NCI-H510A (cell line): ENCODE data around the gene TMEM186.
"Not testable (repeated sequence)": the region's sequence is repeated elsewhere in the genome, so short reads cannot be mapped to it uniquely, and the experiment has no call there.

Experiments used
- DNase-seq: peaks from one replicate; lab custom pipeline; 2025; lab: John Stamatoyannopoulos, UW

TMEM186 gene

DNA sequence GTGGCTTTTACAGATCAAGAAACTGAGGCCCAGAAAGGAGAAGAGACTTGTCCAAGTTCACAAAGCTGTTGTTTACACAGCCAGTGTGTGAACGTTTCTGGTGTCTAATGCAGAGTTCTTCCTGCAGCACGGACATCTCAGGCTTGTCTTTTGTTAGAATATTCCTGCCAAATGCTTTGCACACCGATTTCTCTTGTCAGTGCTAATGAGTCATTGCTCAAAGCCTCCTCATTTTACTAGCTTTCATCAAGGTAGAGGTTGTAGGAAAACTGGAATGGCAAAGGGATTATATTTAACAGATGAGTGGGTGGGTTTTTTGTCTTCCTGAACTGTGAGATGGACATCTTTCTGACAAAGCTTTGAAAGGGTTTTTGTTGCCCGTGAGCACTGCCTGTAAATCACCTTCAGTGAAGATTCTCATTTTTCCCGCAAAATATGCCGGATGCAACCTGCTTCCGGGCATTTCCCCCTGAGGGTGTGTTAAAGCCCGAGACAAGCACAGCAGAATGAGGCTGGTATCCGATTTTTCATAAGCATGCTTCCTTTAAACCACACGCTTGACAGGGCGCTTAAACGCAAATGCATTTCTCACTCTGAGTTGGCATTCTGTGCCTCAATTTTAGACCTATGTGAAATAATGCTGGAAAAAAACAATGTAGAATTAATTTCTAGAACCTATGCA lies 14.9 kb upstream of the TMEM186 start:
- DNase-seq, result no peak

DNA sequence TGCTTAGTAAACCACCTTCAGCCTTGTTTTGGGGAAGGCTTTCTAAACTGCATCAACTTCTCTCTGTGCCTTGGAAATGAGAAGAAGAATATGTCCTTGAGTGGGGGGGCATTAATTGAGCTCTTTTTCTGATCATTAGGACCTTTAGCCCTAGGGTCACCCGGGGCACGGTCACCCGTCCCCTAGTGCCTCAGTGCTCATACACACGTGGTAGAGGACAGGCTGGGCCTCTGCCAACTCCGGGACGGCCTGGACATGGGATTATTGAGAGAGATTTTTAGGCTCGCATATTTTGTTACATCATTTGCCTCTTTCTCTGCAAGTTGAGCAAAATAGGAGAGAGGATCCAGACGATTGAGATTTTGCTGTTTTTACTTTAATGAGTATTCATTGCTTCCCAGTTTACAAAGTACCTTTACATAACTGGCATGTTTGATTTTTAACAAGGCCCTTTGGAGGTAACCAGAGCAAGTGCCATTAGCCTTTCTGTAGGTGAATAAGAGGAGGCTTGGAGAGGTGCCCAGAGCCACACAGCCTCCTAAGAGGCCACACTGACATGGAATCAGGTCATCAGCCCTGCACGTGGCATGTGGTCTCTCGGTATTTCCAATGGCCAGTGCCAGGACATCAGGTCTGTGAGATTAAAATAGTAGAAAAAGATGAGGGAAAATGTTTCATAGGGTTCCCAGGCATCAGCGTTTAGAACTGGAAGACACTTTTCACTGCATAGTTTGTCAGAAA lies 11.3 kb upstream of the TMEM186 start:
- DNase-seq, result no peak

DNA sequence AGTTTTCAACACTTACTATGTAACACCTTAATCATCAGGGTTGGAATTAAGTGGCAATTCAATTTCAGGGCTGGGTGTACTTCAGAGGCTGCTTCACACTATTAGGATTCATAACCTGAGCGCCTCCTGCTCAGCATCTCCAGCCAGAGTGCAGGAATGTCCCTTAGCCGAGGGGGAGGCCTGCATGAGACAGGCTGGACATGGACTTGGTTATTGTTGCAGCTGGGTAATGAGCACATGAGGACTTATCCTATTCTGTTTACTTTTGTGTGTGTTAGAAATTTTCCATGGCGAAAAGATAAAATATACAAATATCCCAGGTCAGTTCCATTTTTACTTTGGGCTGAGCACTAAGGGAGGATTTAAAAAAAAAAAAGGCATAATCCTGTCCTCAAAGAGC lies 10.6 kb upstream of the TMEM186 start:
- no peak for DNase-seq

DNA sequence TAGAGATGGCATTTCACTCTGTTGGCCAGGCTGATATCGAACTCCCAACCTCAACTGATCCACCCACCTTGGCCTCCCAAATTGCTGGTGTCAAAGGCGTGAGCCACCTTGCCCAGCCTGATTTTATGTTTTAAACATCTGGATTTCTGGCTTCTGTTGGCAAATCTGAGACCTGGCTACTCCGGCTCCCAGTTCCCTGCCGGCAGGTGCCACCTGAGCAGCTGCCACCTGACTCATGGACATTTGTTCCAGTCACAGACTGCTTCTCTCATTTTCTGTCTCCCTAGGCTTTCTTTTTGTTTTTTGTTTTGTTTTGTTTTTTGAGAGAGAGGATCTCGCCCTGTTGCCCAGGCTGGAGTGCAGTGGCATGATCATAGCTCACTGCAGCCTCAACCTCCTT lies 9.8 kb upstream of the TMEM186 start:
- no peak for DNase-seq

DNA sequence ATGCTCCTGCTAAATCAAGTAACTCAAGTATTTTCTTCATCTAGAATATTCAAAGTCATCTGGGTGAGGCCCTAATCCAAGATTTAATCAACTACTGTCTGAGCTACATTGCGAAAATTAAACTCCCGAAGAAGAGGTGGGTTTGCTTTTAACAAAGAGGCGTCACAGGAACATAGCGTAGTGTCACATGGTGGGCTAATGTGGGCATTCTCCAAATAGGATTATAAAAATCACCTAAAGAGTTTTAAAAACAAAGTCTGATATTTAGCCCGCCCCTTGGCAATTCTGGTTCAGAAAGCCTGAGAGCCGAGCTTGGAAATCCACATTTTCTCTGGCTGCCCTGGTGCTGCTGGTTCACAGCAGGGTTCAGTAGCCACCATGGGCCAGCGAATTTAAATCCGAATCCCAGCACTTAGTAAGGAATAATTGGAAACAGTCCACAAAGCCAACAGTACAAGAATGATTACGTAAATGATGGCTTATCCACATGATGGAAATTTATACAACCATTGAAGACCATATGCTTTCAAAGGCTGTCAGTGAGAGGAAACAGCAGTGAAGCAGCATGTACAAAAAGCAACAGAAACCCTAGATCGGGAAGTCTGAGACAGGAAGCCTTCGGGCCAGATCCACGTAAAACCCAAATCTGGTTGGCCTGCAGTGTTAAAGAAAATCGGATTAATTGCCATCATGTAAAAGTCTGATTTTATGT lies 9.0 kb upstream of the TMEM186 start:
- DNase-seq, result no peak

DNA sequence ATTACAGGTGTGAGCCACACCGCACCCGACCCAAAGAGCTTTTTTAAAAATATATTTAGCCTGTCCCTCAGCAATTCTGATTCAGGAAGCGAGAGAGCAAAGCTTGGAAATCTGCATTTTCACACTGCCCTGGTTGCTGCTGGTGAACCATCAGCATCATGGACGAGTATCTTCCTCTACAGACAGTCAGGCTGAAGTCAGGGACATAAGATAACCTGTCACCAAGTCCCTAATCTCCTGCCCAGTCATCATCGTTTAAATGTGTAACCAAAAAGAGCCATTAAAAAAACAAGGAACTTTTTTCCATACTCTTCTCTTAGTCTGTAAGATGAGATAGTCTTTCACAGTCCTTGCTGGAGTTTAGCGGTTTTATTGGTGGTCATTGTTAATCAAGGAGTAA lies 6.9 kb upstream of the TMEM186 start:
- no peak for DNase-seq

DNA sequence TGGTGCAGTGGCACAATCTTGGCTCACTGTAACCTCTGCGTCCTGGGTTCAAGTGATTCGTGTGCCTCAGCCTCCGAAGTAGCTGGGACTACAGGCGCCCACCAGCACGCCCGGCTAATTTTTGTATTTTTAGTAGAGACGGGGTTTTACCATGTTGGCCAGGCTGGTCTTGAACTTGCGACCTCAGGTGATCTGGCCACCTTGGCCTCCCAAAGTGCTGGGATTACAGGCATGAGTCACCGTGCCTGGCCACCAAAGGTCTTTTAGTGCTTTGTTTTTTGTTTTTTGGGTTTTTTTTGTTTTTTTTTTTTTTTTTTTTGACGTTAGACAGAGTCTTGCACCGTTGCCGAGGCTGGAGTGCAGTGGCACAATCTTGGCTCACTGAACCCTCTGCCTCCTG lies 6.3 kb upstream of the TMEM186 start:
- DNase-seq, result not testable (repeated sequence)

DNA sequence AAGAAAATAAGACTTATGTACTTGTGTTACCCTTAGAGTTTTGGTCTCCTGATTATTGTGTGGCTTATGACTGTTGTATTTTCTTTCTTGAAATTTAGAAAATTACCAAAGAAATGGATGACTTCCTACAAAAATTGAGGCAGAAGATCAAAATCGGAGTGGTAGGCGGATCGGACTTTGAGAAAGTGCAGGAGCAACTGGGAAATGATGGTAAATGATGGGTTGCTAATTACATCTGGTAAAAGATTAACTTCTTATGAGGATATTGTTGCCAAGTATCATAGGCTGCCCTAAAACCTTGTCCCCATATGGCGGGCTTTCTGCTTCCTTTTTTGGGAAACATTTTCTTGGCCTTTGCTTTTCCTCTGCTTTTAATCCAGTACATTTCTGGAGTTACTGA lies 4.3 kb upstream of the TMEM186 start:
- DNase-seq, result no peak

DNA sequence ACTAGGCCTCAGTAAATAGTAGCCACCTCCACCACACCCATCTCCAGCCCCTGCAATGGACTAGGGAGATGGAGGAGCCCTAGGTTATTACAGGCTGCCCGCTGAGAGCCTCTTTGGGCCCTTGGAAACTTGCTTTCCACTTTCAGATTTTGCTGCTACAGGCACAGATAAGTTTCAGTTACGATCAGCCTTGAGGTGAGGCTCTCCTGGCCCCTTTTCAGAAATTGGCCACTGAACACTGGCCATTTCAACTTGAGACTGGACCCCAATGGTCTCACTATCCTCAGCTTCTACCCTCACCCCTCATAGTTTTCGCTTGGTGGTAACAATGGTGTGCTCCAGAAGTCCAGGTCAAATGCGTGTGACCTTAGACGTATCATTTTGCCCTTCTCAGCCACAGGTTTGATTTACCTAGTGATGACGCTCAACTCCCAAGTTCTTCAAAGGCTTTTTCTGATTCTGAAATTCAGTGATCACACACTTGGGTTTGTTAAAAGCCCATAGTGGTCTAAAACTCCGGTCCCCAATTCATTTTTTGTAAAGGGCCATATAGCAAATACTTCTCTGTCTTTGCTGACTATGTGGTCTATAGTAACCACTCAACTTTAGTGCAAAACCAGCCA lies 1.2 kb upstream of the TMEM186 start:
- no peak for DNase-seq

DNA sequence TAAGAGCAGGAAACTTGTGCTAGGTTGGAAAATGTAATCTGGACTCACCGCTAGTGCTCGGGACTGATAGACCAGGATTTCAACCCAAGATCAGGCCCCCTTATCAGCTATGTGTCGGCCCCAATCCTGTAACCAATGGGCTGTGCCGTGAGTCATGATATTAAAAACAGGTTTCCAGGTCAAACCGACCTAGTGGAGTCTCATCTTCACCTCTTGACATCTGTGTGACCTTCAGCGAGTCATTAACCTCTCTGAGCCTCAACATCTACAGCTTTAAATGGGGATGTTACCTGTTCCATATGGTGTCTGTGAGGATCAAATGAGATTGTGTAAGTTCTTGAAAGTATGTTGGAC lies 712 bp upstream of the TMEM186 start:
- DNase-seq, result no peak

DNA sequence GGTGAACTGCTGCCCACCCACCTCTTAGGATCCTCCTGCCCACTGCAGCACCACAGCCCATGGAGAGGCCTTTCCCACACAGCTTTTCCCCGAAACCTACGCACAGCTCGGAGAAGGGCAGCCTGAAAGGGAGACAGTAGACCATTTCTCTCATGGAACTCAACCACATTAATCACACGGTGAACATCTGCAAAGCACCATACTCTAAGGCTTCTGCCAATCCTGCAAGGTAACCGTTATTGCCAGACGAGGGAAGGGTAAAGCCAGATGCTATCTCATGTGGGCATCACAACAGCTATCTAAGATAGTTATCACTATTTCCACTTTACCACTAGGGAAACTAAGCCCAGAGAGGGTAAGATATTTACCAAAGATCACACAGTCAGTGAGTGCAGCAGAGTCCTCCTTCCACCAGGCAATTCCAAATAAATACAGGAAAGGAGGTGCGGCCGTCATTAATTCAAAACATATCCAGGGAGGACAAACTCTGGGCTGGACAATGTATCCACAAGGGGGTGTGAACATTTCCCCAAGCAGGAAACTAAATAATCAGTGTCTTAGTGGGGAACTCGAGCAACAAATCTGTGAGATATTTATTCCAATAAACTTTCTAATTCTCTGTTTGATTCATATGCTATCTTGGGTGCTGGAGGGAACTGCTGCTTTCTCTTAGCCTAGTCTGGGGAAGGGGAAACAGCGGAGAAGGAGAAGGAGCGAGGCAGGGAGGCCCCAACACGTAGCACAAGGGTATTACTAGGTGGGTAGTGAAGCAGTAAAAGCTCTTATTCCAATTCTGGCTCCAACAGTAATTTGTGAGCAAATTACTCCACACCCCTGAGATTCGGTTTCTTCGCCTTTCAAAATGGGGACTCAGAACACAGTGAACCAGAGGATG lies 723 bp downstream of the TMEM186 start:
- DNase-seq, result no peak

DNA sequence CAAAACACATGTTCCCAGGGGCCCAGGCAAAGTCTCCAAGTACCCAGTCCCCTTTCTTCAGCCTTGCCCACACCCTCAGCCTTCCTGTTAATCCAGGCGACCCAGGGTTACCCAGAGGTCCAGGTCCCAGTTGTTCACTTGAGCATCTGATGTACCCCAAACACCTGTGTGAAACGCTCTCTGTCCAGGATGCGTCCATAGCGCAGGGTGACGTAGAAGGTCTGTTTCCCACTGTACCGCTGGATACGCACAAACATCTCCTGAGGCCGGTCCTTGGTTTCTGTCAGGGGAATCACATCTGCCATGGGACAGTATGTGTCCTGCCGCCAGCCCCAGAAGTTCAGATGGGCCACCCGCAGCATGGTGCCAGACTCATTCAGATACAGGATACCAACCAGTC lies 1.6 kb downstream of the TMEM186 start:
- no peak for DNase-seq

DNA sequence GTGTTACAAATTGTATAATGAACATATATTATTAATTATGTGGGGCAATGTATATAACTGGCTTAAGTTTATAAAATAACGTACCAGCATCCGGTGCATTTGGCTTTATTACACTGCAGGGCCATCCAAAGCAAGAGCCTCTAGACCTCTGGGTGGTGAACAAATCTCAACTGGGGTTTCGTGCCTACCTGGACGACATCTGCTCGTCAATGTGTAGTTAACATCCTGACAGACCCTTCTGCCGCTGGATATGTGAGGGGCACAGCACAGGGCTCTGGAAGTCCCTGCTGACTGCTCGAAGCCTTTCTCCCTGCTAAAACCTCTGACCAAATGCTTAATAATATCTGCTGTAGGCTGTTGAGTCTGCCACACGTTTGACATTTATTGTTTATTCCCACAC lies 2.3 kb downstream of the TMEM186 start:
- DNase-seq, result peak; percentile 18

DNA sequence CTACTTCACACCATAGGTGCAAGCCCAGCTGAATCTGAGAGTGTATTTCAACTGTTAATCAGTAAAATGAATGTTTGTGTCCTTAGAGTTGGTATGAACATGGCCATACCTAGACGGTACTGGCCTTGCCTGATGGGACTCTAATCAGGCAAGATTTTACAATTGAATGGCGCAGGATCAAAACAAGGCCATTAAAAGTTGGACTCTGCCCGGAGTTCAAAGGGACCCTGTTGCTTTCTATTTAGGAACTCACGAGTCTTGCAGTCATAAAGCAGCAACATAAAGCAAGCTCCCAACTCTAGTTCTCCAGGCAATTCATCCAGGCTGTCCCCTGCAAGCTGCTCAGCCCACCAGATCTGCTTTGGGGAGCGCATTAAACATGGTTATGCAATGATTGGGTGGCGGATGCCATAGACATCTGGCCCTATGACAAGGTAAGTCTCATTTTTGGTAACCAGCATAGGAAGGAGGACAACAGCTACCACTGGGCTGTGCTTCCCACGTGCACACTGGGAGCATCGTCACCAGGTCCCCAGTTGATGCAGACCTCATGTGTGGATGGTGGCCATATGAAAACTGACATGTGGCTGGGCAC lies 8.8 kb downstream of the TMEM186 start:
- no peak for DNase-seq

DNA sequence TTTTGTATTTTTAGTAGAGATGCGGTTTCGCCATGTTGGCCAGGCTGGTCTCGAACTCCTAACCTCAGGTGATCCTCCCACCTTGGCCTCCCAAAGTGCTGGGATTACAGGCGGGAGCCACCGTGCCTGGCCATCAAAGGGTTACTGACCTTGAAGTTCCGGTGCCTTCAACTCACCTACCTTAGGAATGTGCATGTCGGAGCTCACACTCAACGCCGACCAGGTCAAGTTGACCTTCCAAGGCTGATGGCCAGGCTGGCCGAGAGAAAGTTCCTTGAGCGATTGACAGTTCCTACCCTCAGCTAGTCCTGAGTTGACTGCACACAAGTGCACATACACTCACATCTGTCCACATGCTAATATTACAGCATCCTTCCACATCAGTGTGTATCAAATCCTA lies 11.1 kb downstream of the TMEM186 start:
- not testable (repeated sequence) for DNase-seq

DNA sequence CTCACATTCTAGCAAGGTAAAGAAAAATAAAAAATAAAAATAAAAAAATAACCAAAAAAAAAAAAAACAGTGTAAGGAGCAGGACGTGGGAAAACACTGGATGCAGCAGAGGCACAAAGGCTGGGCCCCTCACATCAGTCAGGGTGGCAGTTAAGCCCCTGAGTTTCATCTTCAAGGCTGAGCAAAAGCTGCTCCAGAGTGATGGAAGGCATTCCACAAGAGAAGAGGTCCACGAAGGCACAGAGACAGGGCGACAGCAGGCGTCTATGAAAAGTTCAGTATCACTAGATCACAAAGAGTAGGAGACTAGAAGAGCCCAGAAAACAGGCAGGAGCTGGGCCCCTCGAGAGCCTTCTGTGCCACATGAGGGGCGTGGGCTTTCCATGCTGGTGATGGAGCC lies 12.0 kb downstream of the TMEM186 start:
- DNase-seq, result no peak

DNA sequence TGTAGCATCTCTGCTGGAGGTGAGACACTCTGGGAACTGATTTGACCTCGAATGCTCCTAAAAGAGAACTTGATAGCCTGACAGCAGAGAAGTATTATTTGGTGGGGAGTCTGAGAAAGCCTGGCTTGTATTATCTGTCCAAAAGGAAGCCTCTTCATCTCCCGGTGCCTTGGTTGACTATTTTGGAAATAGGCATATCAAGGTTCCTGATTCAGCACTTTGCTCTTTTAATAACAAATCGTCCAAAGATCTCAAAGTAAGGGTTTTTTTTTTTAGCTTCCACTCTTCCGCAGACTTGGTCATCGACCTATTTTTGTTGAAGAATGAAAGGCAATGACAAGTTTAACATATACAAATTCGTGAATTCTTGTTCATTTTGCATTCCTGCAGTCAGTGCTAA lies 14.8 kb downstream of the TMEM186 start:
- no peak for DNase-seq

DNA sequence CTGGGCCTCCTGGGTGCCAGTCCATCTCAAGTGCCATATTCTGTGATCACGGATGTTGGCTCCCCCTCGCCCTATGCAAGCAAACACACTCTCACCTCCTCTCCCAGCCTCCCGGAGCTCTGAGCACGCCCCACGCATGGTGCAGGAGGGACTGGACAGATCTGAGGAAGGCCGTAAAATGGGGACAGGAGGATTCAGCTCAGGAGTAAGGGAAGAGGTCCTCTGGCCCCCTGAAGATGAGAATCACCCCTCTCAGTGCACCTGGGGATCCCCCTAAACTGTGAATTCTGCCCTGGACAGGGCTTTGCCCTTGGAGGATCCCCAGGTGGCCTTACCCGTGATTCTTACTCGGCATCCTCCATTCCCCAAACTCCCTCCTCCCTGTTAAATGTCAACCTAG lies 15.6 kb downstream of the TMEM186 start:
- no peak for DNase-seq

DNA sequence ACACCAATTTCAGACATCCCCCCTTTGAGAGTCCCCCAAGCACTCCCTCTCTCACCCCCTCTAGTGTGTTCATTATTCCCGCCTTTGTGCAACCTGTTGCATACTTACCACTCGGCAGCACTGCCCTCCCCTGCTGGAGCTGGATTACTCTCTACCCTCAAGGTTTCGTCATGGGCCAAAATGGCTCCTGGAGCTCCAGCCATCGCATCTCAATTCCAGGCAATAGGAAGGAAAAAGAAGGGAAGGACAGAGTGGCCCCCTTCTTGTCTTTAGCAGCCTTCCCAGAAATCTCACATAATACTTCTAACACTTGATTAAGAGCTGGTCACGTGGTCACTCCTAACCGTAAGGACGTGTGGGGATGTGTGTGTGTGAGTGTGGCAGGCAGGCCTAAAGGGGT lies 20.2 kb downstream of the TMEM186 start:
- DNase-seq, result no peak

DNA sequence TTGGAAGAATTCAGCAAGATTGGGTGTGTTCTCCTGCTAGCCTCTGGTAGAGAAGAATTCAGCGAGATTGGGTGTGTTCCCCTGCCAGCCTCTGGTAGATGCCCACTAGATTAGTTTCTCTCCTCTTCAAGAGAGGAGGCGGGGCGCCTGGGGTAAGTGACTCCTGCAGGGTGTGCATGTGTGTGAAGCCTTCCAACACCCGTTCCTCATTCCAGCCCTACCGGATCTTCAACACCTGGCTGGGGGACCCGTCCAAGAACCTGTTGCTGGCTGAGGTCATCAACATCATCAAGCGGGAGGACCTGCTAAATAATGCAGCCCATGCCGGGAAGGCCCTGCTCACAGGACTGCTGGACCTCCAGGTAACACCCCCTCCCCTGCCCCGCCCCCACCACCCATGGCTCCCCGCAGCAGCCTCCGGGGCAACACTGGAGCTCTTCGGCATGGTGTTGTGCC lies 21.3 kb downstream of the TMEM186 start:
- DNase-seq, result no peak

DNA sequence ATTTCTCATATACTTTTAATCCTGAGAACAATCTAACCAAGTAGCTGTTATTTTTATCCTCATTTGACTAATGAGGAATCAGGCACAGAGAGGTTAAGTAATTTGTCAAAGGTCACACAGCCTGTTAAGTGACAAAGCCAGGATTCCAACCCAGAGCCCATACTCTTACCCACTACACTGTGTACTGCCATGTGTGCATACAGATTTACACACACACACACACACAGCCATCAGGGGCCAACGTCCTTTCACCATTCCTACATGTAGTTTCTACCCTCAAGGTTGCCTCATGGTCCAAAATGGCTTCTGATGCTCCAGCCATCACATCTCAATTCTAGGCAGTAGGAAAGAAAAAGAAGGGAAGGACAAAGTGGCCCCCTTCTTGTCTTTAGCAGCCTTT lies 22.1 kb downstream of the TMEM186 start:
- DNase-seq, result no peak
